Measurements from ENCODE around the gene LIPJ. TPM values are rescaled to one million over a fixed set of nuclear protein-coding genes. Genes with fewer than 3 reads are reported as not detected.

Gene LIPJ
- total RNA-seq, 1 donor from 2014 or later, result 3.7 TPM

DNA sequence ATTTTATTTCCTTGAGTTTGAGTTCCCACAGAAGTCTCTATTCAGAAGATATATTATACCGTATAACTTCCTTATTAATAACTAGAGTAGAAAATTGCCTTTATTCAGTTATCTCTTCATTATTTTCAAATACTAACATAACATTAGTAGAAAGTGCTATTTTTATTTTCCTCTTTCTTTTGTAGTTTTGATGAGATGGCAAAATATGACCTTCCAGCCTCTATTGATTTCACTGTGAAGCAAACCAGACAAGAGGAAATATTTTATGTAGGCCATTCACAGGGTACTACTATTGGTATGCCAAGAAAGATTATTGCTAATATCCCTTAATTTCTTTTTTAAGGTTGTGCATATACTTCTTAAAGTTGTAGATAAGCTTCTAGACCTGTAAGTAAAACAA lies 7.9 kb downstream of the LIPJ start:
- FAIRE-seq (no peak), DNase-seq (ENCODE audit: low spot score in 2 of 2) (no peak)

DNA sequence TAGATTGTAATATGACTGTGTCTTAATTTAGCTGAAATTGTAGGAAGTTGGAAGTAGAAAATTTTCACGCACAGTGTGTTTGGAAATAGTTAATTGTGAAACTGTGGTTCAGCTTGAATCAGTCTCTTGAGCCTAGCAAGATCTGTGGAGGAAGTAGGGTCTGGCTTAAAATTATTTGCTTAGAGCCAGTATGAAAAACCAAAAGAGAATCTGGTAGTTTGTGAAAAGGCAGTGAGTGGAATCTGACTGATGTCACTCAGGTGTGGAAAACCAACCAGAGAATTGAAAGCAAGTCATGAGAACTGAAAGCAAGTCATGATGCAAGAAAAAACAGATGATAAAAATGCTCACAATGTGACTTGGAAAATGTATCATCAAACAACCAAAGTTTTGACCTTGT lies 11.5 kb downstream of the LIPJ start:
- DNase-seq (ENCODE audit: low spot score in 2 of 2), result no peak
- no peak for FAIRE-seq

DNA sequence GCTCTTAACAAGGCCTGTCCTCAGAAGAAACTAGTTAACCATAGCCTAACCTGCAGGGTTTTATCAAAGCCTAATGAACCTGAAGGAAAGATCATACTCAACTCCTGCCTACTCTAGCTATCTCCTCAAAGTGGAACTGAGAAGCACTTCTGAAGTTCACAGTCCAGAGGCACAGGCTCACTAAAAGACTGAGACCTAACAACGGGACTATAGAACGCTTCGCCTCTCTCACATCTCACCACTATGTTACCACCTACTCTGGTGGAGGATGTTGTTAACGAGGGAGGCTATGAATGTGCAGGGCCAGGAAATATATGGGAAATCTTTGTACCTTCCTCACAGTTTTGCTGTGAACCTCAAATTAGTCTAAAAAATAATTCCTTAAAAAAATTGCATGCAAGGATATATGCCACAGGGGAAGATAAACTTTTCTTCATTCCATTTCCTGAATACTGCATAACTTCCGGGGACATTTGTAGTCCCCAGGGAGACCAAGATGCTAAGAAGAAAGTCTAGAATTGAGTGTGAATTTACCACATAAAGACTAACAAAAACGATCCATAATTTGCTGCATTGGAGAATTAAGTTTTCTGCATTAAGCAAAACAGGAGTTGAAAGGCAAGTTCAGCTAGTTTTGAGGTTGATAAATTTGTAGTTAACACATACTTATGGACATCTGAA lies 21.6 kb downstream of the LIPJ start:
- DNase-seq (ENCODE audit: low spot score in 2 of 2) (no peak), FAIRE-seq (no peak)

DNA sequence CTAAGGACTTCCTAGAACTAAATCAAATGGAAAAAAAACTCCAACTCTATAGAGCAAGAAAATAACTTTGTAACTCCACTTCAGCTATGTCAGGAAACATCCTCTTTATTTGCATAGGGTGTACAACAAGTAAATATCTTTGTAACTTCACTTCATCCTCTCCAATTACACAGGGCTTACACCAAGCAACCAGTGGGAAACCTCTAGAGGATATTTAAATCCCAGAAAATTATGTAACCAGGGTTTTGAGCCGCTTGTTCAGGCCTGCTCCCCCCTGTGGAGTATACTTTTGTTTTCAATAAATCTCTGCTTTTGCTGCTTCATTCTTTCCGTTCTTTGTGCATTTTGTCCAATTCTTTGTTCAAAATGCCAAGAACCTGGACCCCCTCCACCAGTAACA lies 22.2 kb downstream of the LIPJ start:
- FAIRE-seq, result no peak
- DNase-seq (ENCODE audit: low spot score in 2 of 2), result no peak

DNA sequence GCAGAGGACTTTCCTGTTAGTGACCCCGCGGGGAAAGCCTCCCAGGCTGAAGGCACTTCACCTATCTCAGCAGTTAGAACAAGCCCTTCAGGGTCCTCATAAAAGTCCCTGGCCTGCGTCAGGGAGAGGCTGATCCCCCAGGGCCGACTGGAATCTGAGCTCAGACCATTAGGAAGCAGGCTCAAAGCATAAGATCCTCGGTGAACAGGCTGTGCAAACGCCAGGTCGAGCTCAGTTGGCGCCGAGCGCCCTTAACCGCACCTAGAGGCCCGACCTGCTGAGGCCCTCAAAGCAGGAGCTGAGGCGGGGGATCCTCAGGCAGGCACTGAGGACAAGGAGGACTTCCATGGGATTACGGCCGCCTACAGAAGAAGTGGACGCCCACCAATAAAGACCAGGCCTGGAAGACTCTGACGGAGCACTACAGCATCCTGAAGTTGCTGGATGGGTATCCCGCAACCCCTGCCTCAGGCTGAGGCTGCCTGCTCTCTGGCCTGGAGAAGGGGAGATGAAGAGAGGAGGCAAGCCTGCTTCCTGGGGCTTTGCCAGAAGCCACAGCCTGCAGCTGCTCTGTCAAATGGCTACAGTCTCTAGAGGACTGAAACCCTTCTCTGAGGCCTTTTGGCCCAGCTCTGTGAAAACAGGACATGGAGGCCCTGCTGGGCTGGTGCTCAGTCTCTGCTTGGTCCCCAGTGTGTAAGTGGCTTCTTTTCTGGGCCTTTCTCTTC lies 29.9 kb downstream of the LIPJ start:
- DNase-seq (ENCODE audit: low spot score in 2 of 2), result peak in 1 of 2 donors; percentile 1
- FAIRE-seq, result no peak

DNA sequence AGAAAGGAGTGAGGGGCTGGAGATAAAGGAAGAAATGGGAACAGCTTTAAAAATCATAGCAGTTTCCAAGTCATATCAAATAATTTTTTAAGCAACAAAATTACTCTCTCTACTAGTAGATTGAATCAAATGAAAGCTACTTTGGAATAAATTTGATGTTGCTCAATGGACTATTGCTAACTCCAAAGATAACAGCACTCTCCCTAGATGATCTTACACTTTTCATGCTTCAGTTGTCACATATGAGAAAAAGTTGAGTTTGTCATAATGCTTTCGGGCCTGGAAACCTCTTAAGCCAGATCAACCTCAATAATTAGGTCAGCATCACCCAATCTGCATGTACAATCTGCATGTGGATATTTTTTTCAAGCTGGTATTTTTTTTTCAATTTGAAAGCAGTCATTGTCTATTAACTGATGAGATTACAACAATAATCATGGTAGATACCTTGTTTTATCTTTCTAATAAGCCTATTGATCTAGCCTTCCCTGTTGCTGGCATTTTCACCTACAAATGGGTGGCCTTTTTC lies 31.3 kb downstream of the LIPJ start:
- no peak for FAIRE-seq

DNA sequence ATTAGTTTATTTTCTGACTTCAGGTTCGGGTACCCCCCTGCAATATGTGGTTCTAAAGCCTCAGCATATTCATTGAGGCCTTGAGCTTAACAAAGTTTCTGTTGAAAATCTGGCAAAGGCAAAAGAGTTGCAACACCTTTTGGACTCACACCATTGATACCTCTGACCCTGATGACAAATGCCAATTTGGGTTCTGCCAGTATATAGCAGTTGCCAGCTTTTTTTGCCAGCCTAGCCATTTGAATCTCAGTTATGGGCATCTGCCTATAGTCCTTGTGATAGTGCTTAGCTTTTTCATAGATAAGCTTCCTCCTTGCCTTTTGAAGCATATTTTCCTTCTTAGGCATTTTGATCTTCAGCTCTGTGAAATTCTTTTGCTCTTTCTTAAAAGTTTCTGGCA lies 31.9 kb downstream of the LIPJ start:
- DNase-seq (ENCODE audit: low spot score in 2 of 2) (no peak), FAIRE-seq (no peak)

More for the DNA sequence above, 31.3 kb downstream of the LIPJ start:
- DNase-seq (ENCODE audit: low spot score in 2 of 2), result no peak

DNA sequence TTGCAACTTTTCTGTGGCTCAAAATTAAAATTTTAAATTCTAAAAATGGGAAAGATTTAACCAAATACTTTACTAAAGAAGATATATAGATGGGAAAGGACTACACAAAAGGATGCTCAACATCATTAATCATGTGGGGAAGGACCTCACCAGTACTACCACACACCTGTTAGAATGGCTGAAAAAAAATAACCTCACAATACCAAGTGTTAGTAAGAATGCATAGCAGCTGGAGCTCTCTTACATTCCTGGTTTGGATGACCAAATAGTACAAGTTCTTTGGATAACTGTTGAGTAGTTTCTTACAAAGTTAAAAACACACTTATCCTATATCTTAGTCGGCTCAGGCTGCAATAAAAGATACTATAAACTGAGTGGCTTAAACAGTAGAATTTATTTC lies 33.9 kb downstream of the LIPJ start:
- DNase-seq (ENCODE audit: low spot score in 2 of 2), result no peak
- FAIRE-seq, result no peak

DNA sequence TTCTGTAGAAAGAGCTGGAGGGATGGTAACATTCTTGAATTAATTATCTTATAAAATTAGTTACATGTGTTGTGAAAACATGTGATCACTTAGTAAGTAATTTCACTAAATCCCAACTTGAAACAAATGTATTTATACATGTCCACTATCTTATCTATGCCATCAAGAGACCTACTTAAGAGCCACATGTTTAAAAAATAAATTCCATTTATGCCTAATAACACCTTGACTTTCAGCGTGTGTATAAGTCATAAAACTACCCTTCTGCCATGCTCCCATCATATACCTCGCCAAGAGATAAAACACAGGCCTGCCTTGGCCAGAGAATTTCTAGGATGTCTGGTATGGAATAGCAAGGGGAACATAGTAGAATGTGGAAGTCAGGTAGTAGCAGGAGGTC lies 37.3 kb downstream of the LIPJ start:
- no peak for FAIRE-seq

DNA sequence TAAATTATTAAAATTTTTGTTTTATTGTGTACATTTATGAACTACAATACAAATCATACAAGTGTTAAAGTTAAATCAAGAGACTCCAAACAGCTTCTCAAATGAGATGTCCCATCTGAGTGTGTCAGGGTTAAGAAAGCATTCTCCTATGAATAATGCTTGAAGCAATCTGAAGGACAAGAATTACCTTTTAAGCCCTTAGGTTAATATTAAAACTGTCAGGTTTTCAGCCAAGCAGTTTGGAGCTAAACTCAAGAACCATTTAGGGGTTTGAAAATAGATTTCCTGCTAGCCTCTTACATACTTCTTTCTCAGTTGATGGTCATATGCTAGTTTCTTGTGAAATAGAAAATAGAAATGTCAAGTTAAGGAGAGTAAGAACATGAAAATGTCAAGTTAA lies 38.3 kb downstream of the LIPJ start:
- no peak for DNase-seq (ENCODE audit: low spot score in 2 of 2)
- FAIRE-seq, result no peak

More for the DNA sequence above, 37.3 kb downstream of the LIPJ start:
- no peak for DNase-seq (ENCODE audit: low spot score in 2 of 2)

DNA sequence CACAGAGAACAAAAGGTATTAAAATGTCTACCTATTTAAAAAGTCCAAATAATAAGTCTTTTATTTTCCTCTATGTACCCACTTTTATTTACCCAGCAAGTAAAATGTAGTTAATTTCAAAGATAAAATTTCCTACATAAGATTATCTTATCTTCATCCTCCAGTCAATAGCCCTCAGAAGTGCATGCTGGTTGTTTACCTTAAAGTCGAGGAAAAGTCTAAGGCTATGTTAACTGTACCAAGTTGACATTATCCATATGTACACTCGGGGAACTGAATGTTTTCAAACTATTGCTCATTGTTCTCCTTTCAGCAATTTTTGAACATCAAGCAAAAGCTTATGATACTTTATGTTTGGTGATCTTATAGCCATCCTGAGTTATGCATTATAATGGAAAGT lies 53.6 kb downstream of the LIPJ start:
- no peak for FAIRE-seq
- no peak for DNase-seq (ENCODE audit: low spot score in 2 of 2)

DNA sequence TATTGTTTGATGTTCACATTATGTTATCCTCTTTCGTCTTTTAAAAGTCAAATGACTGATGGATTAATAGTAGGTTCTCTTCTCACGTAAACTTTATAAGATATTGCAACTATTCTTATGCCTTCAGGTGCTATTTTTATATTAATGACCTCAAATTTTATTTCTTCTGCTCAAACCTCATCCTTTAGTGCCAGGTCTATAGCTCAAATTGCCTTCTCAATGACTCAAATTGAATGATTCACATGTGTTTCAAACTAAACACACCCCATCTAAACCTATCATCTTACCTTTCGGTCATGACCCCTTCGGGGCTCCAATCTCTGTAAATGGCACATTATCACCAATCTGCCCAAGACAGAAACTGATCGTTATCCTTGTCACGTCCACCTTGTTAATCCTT lies 55.6 kb downstream of the LIPJ start:
- no peak for FAIRE-seq

DNA sequence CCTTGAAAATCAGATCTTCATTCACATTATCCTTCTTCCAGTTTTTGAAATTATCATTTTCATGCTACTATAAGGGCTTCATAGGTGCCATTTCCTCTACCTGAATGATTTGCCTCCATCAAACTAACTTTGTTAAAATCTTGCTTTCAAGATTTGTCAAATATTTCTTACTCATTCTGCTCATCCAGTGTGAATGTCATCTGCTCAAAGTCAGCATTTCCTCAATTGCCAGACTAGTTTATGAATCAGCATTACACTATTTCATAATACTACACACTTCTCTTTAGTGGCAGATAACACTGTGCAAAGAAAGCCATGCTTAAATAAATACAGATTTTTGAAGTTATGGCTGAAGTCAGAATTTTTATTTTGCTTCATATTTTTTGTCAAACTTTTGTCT lies 56.4 kb downstream of the LIPJ start:
- DNase-seq (ENCODE audit: low spot score in 2 of 2) (no peak), FAIRE-seq (no peak)

More for the DNA sequence above, 55.6 kb downstream of the LIPJ start:
- DNase-seq (ENCODE audit: low spot score in 2 of 2), result no peak

DNA sequence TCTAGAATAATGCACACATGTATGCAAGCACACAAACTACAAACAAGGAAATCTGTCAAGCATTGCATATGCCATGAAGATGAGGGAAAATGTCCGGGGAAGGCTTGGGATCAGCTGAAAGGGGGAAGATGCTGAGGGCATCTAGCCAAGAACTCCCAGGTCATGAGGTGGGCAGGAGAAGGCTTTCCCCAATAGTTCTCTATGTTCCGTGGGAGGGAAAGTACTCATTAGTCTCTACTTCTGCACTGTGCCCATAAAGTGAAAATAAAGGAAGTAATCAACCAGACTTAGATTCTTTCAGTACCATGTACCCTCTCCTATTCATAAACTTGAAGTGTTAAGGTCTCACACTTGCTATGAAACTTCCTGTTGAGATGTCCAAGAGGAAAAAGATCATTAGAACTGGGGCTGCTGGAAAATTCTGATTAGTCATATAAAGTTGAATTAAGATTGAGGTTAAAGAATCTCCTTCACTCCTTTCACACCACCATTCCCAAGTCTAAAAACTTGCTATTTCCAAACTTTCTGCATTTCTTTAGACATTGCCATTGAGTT lies 60.6 kb downstream of the LIPJ start:
- no peak for FAIRE-seq

DNA sequence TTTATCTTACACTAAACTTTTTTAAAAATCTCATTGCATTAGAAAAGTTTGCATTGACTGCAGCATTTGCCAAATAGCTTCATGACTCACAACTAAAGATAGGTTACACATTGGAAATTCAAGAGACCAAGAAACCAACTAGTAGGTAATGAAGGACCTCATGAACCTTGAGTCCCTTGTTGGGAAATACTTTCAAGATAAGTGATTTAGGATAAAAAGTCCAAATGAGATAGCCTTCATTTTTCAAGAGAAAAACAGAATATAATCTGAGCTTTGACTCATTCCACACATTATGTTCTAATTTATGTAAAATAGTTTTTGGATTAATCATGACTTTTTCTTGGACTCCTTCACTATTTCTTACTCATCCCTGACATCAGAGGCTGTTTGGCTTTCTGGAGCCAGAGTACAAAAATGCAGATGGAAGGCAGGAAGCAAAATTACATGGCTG lies 64.6 kb downstream of the LIPJ start:
- no peak for FAIRE-seq
- DNase-seq (ENCODE audit: low spot score in 2 of 2), result no peak

More for the DNA sequence above, 60.6 kb downstream of the LIPJ start:
- DNase-seq (ENCODE audit: low spot score in 2 of 2), result no peak

DNA sequence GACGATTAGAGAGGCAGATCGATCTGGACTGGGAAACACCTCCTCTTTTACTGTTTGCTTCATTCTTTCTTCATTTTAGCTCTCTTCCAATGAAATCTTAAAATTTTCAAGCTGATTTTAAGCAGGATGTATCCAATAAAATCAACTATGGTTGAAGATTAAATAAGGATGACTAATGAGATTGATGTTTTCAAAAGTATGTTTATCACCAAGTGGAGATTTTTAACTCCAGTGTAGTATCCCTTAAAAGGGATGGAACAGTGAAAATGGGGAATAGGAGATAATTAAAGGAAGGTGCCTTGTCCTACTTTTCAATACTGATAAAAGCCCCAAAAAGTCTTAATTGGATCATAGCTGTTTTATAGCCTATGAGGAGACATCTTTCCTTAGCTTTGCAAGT lies 66.1 kb downstream of the LIPJ start:
- no peak for DNase-seq (ENCODE audit: low spot score in 2 of 2)
- FAIRE-seq, result no peak

Small RNA genes within 50 kb of the gene (small RNA-seq; reads per million reads assigned to genes)
- not detected for gene RF00019

Other genes with a start within 250 kb of the LIPJ start
- gene RNLS, start 3.4 kb upstream of the LIPJ start, total RNA-seq, result 1.2 TPM
- gene LIPF, start 77.7 kb downstream of the LIPJ start, total RNA-seq, result not detected
- gene LIPK, start 119.5 kb downstream of the LIPJ start, total RNA-seq, result not detected
- gene LIPN, start 173.3 kb downstream of the LIPJ start, total RNA-seq, result not detected
- gene LIPM, start 216.0 kb downstream of the LIPJ start, total RNA-seq, result not detected